K562 (cell line): ENCODE measurements around the gene CRYBG1. TPM values are rescaled to one million over a fixed set of nuclear protein-coding genes. Genes with fewer than 3 reads are reported as not detected.

ENCODE experiments used
- ATAC-seq: fragments of 200-7000 bp; cut with Tn5 transposase; 3 replicates; pipeline ENCODE4 v1.9.1; 2020; ENCODE audit warnings: moderate library complexity
- BruUV-seq: library from RNA; stranded (reverse); fragments of 400-500 nt; replicated peaks from 2 replicates; lab custom pipeline; 2021; lab: Mats Ljungman, UMichigan
- CTCF ChIA-PET: fragments of 300-600 bp; formaldehyde crosslinking; extraction: SDS; loops from one replicate; lab custom pipeline; 2021; ENCODE audit warnings: low intra/inter-chr PET ratio; lab: Yijun Ruan, JAX
- POLR2A ChIA-PET: fragments of 300-600, 350-650 bp; sonication (Branson Sonifier 250); formaldehyde crosslinking; extraction: SDS; loops from one replicate; lab custom pipeline; 2021; ENCODE audit warnings: antibody characterized with exemption, inconsistent platforms; lab: Yijun Ruan, JAX
- DNase-seq, 4 experiments: peaks; one replicate each; pipeline versions ENCODE4 v3.0.0 to v3.0.0-alpha.2; 2011 to 2018; ENCODE audit warnings: low spot score in 3 of 4, mixed read lengths in 3 of 4; ENCODE audit errors: extremely low read depth in 1 of 4
- FAIRE-seq: peaks from 2 replicates; lab custom pipeline; 2011; peaks lifted over from hg19 to GRCh38; lab: Jason Lieb, UNC
- H2AFZ ChIP-seq: 2 replicates; pipeline ENCODE4 v1.6.0; 2011; ENCODE audit warnings: low read depth, low read length, control low read depth, inconsistent platforms
- H3K27ac ChIP-seq: fragments of 200-600 bp; 3 replicates; pipeline ENCODE4 v1.8.0; 2011; ENCODE audit warnings: low read depth, mild to moderate bottlenecking, control low read depth, inconsistent platforms, low read length, moderate library complexity, mixed read lengths; ENCODE audit errors: extremely low read depth
- H3K27me3 ChIP-seq, 2 experiments: fragments of 300-600 bp in 1 of 2; 2 replicates in 1 of 2; 3 replicates in 1 of 2; pipeline versions ENCODE4 v1.6.0 to v1.8.0; 2011; ENCODE audit warnings: inconsistent platforms in 2 of 2, low read length in 2 of 2, mild to moderate bottlenecking in 1 of 2, mixed read lengths in 1 of 2, moderate library complexity in 1 of 2; ENCODE audit not compliant: control insufficient read depth in 2 of 2, insufficient read depth in 2 of 2
- H3K36me3 ChIP-seq: fragments of 300-600 bp; 3 replicates; pipeline ENCODE4 v1.8.0; 2011; ENCODE audit warnings: mild to moderate bottlenecking, low read length, inconsistent platforms; ENCODE audit not compliant: control insufficient read depth, insufficient read depth
- H3K4me1 ChIP-seq, 2 experiments: fragments of 200-600 bp in 1 of 2; replicated peaks in 1 of 2; 2 replicates in 1 of 2; 3 replicates in 1 of 2; pipeline versions ENCODE4 v1.5.1 to v1.8.0; 2011; ENCODE audit warnings: inconsistent platforms in 2 of 2, low read length in 2 of 2, mild to moderate bottlenecking in 1 of 2, mixed read lengths in 1 of 2, moderate library complexity in 1 of 2; ENCODE audit not compliant: control insufficient read depth in 2 of 2, insufficient read depth in 2 of 2
- H3K4me2 ChIP-seq: 2 replicates; pipeline ENCODE4 v1.6.1; 2011; ENCODE audit warnings: low read length, control low read depth, inconsistent platforms, mixed read lengths; ENCODE audit not compliant: insufficient read depth
- H3K4me3 ChIP-seq: fragments of 200-600 bp; sonication (generic), shearing (Covaris generic); 2 replicates; pipeline ENCODE4 v1.5.1; 2016; ENCODE audit warnings: control low read depth, inconsistent platforms
- H3K79me2 ChIP-seq: fragments of 200-600 bp; 3 replicates; pipeline ENCODE4 v1.8.0; 2011; ENCODE audit warnings: low read length, inconsistent platforms; ENCODE audit not compliant: control insufficient read depth, insufficient read depth
- H3K9ac ChIP-seq, 2 experiments: 2 replicates each; pipeline versions ENCODE4 v1.6.0 to v1.6.1; 2011; ENCODE audit warnings: low read depth in 2 of 2, low read length in 2 of 2, control low read depth in 1 of 2, inconsistent platforms in 1 of 2, mild to moderate bottlenecking in 1 of 2, mixed read lengths in 1 of 2; ENCODE audit not compliant: insufficient read depth in 1 of 2
- H3K9me1 ChIP-seq: one replicate; pipeline ENCODE4 v1.6.0; 2011; ENCODE audit warnings: inconsistent platforms, mild to moderate bottlenecking, low read length, moderate library complexity; ENCODE audit not compliant: control insufficient read depth, insufficient read depth
- H3K9me3 ChIP-seq: replicated peaks from 2 replicates; pipeline ENCODE4 v1.5.1; 2011; ENCODE audit warnings: low read depth, low read length, inconsistent platforms; ENCODE audit not compliant: control insufficient read depth, insufficient read depth
- H4K20me1 ChIP-seq: replicated peaks from 2 replicates; pipeline ENCODE4 v1.6.1; 2011; ENCODE audit warnings: low read length, inconsistent platforms, mixed read lengths; ENCODE audit not compliant: control insufficient read depth, insufficient read depth
- ATF7 ChIP-seq: fragments of 450-650 bp; IDR thresholded peaks from 2 replicates; pipeline ENCODE4 v1.7.1; 2014; ENCODE audit warnings: mild to moderate bottlenecking, moderate library complexity
- HNRNPK ChIP-seq: fragments of 200-400 bp; formaldehyde crosslinking; IDR thresholded peaks from one replicate; pipeline ENCODE4 v1.6.1; 2018; ENCODE audit warnings: mild to moderate bottlenecking, low read depth, low read length; ENCODE audit not compliant: poor library complexity, severe bottlenecking
- NRF1 ChIP-seq, 2 experiments: fragments of 450-650 bp; IDR thresholded peaks in 1 of 2; conservative IDR thresholded peaks in 1 of 2; 2 replicates each; pipeline ENCODE4 v1.6.1; 2014; ENCODE audit warnings: mild to moderate bottlenecking in 2 of 2
- ZNF444 ChIP-seq: fragments of 250-450 bp; sonication (Bioruptor Pico); IDR thresholded peaks from 2 replicates; pipeline ENCODE4 v1.4.0; 2020; ENCODE audit warnings: mild to moderate bottlenecking, moderate library complexity
- WGBS: fragments of 100-300 bp; shearing (Covaris generic); methylation state at CpG from one replicate; pipeline ENCODE4 v1.1.6; 2016; ENCODE audit warnings: low coverage, mixed read lengths; ENCODE audit not compliant: insufficient coverage; ENCODE audit errors: missing lambda C conversion rate; 5-methylcytosine and 5-hydroxymethylcytosine counted together
- in situ Hi-C: fragments of 300-500 bp; cut with MboI; formaldehyde crosslinking; loops from 4 replicates; pipeline ENCODE4 v1.15.0; 2018; ENCODE audit warnings: inconsistent platforms, mixed read lengths
- intact Hi-C: fragments of 100-400 bp; cut with micrococcal nuclease; formaldehyde crosslinking; loops from 2 replicates; pipeline ENCODE4 v1.14.2; 2022
- polyA plus RNA-seq, 8 experiments: library from polyadenylated mRNA; depleted of rRNA in 4 of 8; stranded (reverse) in 5 of 8; unstranded in 3 of 8; fragments of >200 nt; fragmentation: Nextera tagmentation in 2 of 8; fragmentation: Illumina TruSeq in 1 of 8; extraction: Ambion mirVana in 2 of 8; extraction: Trizol in 1 of 8; gene quantifications; 2 replicates each; pipeline versions ENCODE4 v1.2.1 to v1.2.3, GENCODE V29; 2011 to 2014; ENCODE audit warnings: inconsistent platforms in 1 of 8, missing spikeins in 1 of 8
- total RNA-seq, 7 experiments: library from RNA; depleted of rRNA in 6 of 7; stranded (reverse); fragments of >200 nt in 6 of 7; fragmentation: Illumina TruSeq in 2 of 7; extraction: Trizol in 2 of 7; gene quantifications; 2 replicates each; pipeline versions ENCODE4 v1.2.1 to v1.2.3, GENCODE V29; 2011 to 2021; ENCODE audit warnings: low replicate concordance in 1 of 7
- TF ChIP-seq, protein P1 (sequence below), 2 experiments: fragments of 450-650 bp in 1 of 2; sonication (generic) in 1 of 2; formaldehyde crosslinking in 1 of 2; IDR thresholded peaks in 1 of 2; conservative IDR thresholded peaks in 1 of 2; 2 replicates each; pipeline versions ENCODE4 v1.6.1 to v1.8.1; 2016 to 2023; ENCODE audit warnings: mild to moderate bottlenecking in 2 of 2, moderate library complexity in 2 of 2, inconsistent platforms in 1 of 2, missing genetic modification reagents in 1 of 2

The CRYBG1 gene
- total and polyA plus RNA-seq, 9 of the 15 experiments (the other 6 are each of a cell fraction or from before 2014, with no cell fraction given): 0.07 to 0.47 (median 0.11) TPM

DNA sequence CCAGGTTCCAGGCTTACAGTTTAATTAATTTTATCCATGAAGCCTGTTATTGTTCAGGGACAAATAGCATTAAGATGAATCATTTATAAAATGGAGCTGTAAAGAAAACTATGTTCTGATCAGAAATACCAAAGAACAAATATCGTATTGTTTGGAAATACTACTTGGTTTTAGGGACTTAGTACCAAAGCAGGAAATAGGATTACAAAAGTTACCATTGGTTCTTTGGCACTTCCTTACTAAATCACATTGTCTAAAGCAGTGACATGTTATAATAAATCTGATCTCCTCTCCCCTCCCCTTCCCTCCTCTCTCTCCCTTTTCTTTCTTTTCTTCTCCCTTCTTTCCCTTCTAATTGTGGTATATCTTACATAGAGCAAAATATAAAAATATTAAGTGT, 29.6 kb downstream of the CRYBG1 start:
- H3K9me1 ChIP-seq: no peaks in the 10 kb centered on the region
- FAIRE-seq: no peak
- no peaks in the 10 kb centered on the region for H4K20me1 ChIP-seq
- ChIA-PET POLR2A (no interaction called here), CTCF (no interaction called here)
- in situ Hi-C loops (no loop called here), intact Hi-C loops (no loop called here)
- H3K4me2 ChIP-seq: no peak overlapping the region
- H3K36me3 ChIP-seq: no peaks in the 10 kb centered on the region
- no peaks in the 10 kb centered on the region for H3K4me1 ChIP-seq
- H3K4me3 ChIP-seq: no peak overlapping the region
- no TSS peak for BruUV-seq
- no peak overlapping the region for H3K27ac ChIP-seq
- no peaks in the 10 kb centered on the region for H3K9me3 ChIP-seq
- DNase-seq: no peak
- TF ChIP-seq HNRNPK: peak; percentile 29
- no peak for TF ChIP-seq NRF1 (conservative IDR thresholded peaks at IDR 0.05 in 1 of 2, IDR thresholded peaks at IDR 0.05 in 1 of 2)
- no peak overlapping the region for H2AFZ ChIP-seq
- ATAC-seq: no peak
- WGBS: 0% methylated on average over 1 of the region's 1 CpG
- peaks cover 0 to 12% of the 10 kb centered on the region in 2 experiments; a peak in 2 of 5 replicates for H3K27me3 ChIP-seq
- H3K79me2 ChIP-seq: no peaks in the 10 kb centered on the region
- H3K9ac ChIP-seq: no peak overlapping the region

- FAIRE-seq: no peak
Measured at GRCh38 chr6:106396426-106397220, 36.1 kb downstream of the CRYBG1 start.

More at GRCh38 chr6:106396426-106397220, 36.1 kb downstream of the CRYBG1 start:
- Histone ChIP-seq H2AFZ (no peak overlapping the region), H3K9ac (no peak overlapping the region), H4K20me1 (no peaks in the 10 kb centered on the region), H3K9me1 (no peaks in the 10 kb centered on the region), H3K4me3 (no peak overlapping the region), H3K36me3 (no peaks in the 10 kb centered on the region), H3K27ac (no peak overlapping the region), H3K27me3 (peaks cover 0 to 15% of the 10 kb centered on the region in 2 experiments; a peak in 3 of 5 replicates), H3K4me2 (no peak overlapping the region), H3K79me2 (no peaks in the 10 kb centered on the region)
- in situ Hi-C loops: no loop called here
- ATAC-seq (no peak), DNase-seq (no peak)
- no TSS peak for BruUV-seq
- CTCF ChIA-PET: no interaction called here
- WGBS: under 1% methylated on average over 7 of the region's 7 CpGs
- TF ChIP-seq ATF7 (peak; percentile 22; the same call in 1 of the 2 replicates), ZNF444 (no peak)
- TF ChIP-seq, protein P1, sequence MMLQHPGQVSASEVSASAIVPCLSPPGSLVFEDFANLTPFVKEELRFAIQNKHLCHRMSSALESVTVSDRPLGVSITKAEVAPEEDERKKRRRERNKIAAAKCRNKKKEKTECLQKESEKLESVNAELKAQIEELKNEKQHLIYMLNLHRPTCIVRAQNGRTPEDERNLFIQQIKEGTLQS (IDR thresholded peaks at IDR 0.05): peak; percentile 54; the same call in 1 of the 2 replicates
- TF ChIP-seq, protein P1 (CRISPR knock-in tag; conservative IDR thresholded peaks at IDR 0.05): no peak
- TF ChIP-seq, all 486 proteins: peak for 2
- POLR2A ChIA-PET: no interaction called here
- intact Hi-C loops: no loop called here
- no peaks in the 10 kb centered on the region for H3K9me3 ChIP-seq
- H3K4me1 ChIP-seq: no peaks in the 10 kb centered on the region
